Heart right ventricle (tissue), 16 donors: ENCODE measurements around the gene ANKS1B. TPM values are rescaled to one million over a fixed set of nuclear protein-coding genes. Genes with fewer than 3 reads are reported as not detected.

Experiments used
- ATAC-seq, 8 donors: fragments of 200-7000 bp; cut with Tn5 transposase; one replicate each; pipeline ENCODE4 v1.9.1; 2020; ENCODE audit warnings: mild to moderate bottlenecking in 8 of 8, moderate library complexity in 8 of 8, moderate number of reproducible peaks in 1 of 8
- DNase-seq, 2 donors: peaks; one replicate each; pipeline ENCODE4 v3.0.0-alpha.2; 2020
- H3K27ac ChIP-seq, 10 donors: fragments of 200-600 bp; sonication (generic) in 2 of 10; one replicate each; pipeline versions ENCODE4 v1.5.0 to v1.8.0; 2020 to 2022; ENCODE audit warnings: mild to moderate bottlenecking in 3 of 10
- H3K27me3 ChIP-seq, 7 donors: fragments of 200-600 bp; one replicate each; pipeline ENCODE4 v1.8.0; 2021 to 2022; ENCODE audit warnings: mild to moderate bottlenecking in 2 of 7
- H3K36me3 ChIP-seq, 9 donors: fragments of 200-600 bp; sonication (generic) in 1 of 9; one replicate each; pipeline versions ENCODE4 v1.5.0 to v1.8.0; 2020 to 2022; ENCODE audit warnings: mild to moderate bottlenecking in 2 of 9
- H3K4me1 ChIP-seq, 9 donors: fragments of 200-600 bp; sonication (generic) in 1 of 9; one replicate each; pipeline versions ENCODE4 v1.5.0 to v1.8.0; 2020 to 2022; ENCODE audit warnings: mild to moderate bottlenecking in 4 of 9
- H3K4me3 ChIP-seq, 10 donors: fragments of 200-600 bp; sonication (generic) in 2 of 10; one replicate each; pipeline versions ENCODE4 v1.5.0 to v1.8.0; 2020 to 2022; ENCODE audit warnings: mild to moderate bottlenecking in 7 of 10, moderate library complexity in 2 of 10
- H3K9me3 ChIP-seq, 11 donors: fragments of 200-600 bp in 10 of 11; sonication (generic) in 2 of 11; one replicate each; pipeline versions ENCODE4 v1.5.0 to v1.8.0; 2013 to 2022; ENCODE audit warnings: mild to moderate bottlenecking in 2 of 11, control low read depth in 1 of 11, moderate library complexity in 1 of 11
- CTCF ChIP-seq, 9 donors: fragments of 200-600 bp; sonication (generic) in 2 of 9; IDR thresholded peaks; one replicate each; pipeline versions ENCODE4 v1.5.0 to v1.8.0; 2021 to 2022; ENCODE audit warnings: antibody characterized with exemption in 9 of 9, mild to moderate bottlenecking in 5 of 9, moderate library complexity in 1 of 9
- WGBS, 2 donors: extraction: QIAGEN DNeasy Blood & Tissue Kit; methylation state at CpG; one replicate each; pipeline ENCODE4 v1.1.7; 2013; ENCODE audit warnings: inconsistent platforms in 1 of 2; 5-methylcytosine and 5-hydroxymethylcytosine counted together
- intact Hi-C, 10 donors: fragments of 100-400 bp; cut with DNase I; formaldehyde crosslinking; loops; one replicate each; pipeline versions ENCODE4 v1.11.1 to v1.14.2; 2022
- polyA plus RNA-seq, 2 donors: library from polyadenylated mRNA; stranded (reverse); fragments of 200-250 nt; gene quantifications; one replicate each; pipeline ENCODE4 v1.2.3, GENCODE V29; 2013
- total RNA-seq, 10 donors: library from RNA; stranded (reverse); fragmentation: NEBNext Ultra II Directional in 3 of 10; extraction: Animal tissue kit (Norgen Biotek cat#: 25700) in 3 of 10; gene quantifications; one replicate each; pipeline versions ENCODE4 v1.2.1 to v1.2.4, GENCODE V29; 2021 to 2023
- donor health status: Arrhythmogenic right ventricular cardiomyopathy.
- donor health status: ischemic (EF 13 %, LVEDD 7.1; RV severe dilation, severe dysfunction).
- donor health status: healthy with polysubstance abuse.
- donor health status: DM: no; HTN: yes; CAD: no.
- donor health status: DM: no; HTN: no; CAD: no.
- donor health status: ischemic (EF 25% LVEDD 6.9; RV normal size, moderate dysfunction).
- donor health status: ischemic (EF 25% LVEDD 5.7; RV mildly dilated, moderate dysfunction).
- donor health status: healthy.
- donor health status: DM: yes; HTN: yes; CAD: no.
- donor health status: Ischemic cardiomyopathy.
- donor health status: ischemic (EF 35%, LVEDD 5.7; RV mildly dilated, moderate dysfunction).
- donor health status: nonischemic (EF 11% LVEDD 7.7; RV severe dilation, severe dysfunction).
- donor health status: DM: yes; HTN: yes; CAD: no.
- donor health status: PGD.
- donor health status: ischemic (EF 29% LVEDD 5.4; RV normal size, mild dysfunction).
- donor health status: nonischemic (EF 23%, LVEDD 6.1; RV moderate dilation, normal function).

The ANKS1B gene
- total and polyA plus RNA-seq, 12 donors, result 0.58 to 4.8 (median 1.8) TPM

- intact Hi-C loops, result no loop called here
- no peaks in the 10 kb centered on the region for H3K4me1 ChIP-seq
Measured at GRCh38 chr12:98864363-98864762, 1120.4 kb downstream of the ANKS1B start.

GRCh38 chr12:98863167-98863566, 1121.6 kb downstream of the ANKS1B start:
- no peak overlapping the region for H3K4me3 ChIP-seq
- H3K36me3 ChIP-seq, result no peaks in the 10 kb centered on the region
- no peak overlapping the region for H3K27ac ChIP-seq
- ATAC-seq (no peak), DNase-seq (no peak)
- peaks cover 0 to 3% (median 0%) of the 10 kb centered on the region in 11 donors for H3K9me3 ChIP-seq
- WGBS, 2 donors, result 68 to 70% methylated on average over 3 of the region's 3 CpGs
- peaks cover 0 to 3% (median 0%) of the 10 kb centered on the region in 7 donors for H3K27me3 ChIP-seq
- H3K4me1 ChIP-seq, result no peaks in the 10 kb centered on the region
- no peak for TF ChIP-seq CTCF (IDR thresholded peaks at IDR 0.05)
- intact Hi-C loops, result no loop called here

More at GRCh38 chr12:98864363-98864762, 1120.4 kb downstream of the ANKS1B start:
- Histone ChIP-seq H3K27ac (no peak overlapping the region), H3K4me3 (no peak overlapping the region), H3K36me3 (no peaks in the 10 kb centered on the region), H3K9me3 (peaks cover 0 to 3% (median 0%) of the 10 kb centered on the region in 11 donors), H3K27me3 (peaks cover 0 to 8% (median 0%) of the 10 kb centered on the region in 7 donors)
- no peak for ATAC-seq
- 0 to 100% methylated on average over 1 of the region's 1 CpG for WGBS, 2 donors
- no peak for DNase-seq
- no peak for TF ChIP-seq CTCF (IDR thresholded peaks at IDR 0.05)

- DNase-seq (no peak), ATAC-seq (no peak)
- Histone ChIP-seq H3K9me3 (peaks cover 0 to 3% (median 0%) of the 10 kb centered on the region in 11 donors), H3K4me1 (no peaks in the 10 kb centered on the region), H3K4me3 (no peak overlapping the region), H3K27ac (no peak overlapping the region), H3K27me3 (no peaks in the 10 kb centered on the region), H3K36me3 (no peaks in the 10 kb centered on the region)
- TF ChIP-seq CTCF (IDR thresholded peaks at IDR 0.05), result no peak
- intact Hi-C loops, result no loop called here
- WGBS, 2 donors, result 63 to 66% methylated on average over 2 of the region's 2 CpGs
Measured at GRCh38 chr12:98861251-98861650, 1123.5 kb downstream of the ANKS1B start.

GRCh38 chr12:98856897-98857540, 1127.7 kb downstream of the ANKS1B start:
- Histone ChIP-seq H3K9me3 (no peaks in the 10 kb centered on the region), H3K27ac (no peak overlapping the region), H3K4me1 (no peaks in the 10 kb centered on the region), H3K36me3 (no peaks in the 10 kb centered on the region), H3K4me3 (no peak overlapping the region), H3K27me3 (peaks cover 0 to 2% (median 0%) of the 10 kb centered on the region in 7 donors)
- DNase-seq (no peak), ATAC-seq (no peak)
- intact Hi-C loops, result no loop called here
- TF ChIP-seq CTCF (IDR thresholded peaks at IDR 0.05), result no peak
- 31 to 36% methylated on average over 4 of the region's 4 CpGs for WGBS, 2 donors
